HG03558 (cell line): ENCODE data around the gene SERPINB5.
A peak's percentile ranks its signal among the peaks of the same experiment; 100 is the strongest.
"Not testable (repeated sequence)": the region's sequence is repeated elsewhere in the genome, so short reads cannot be mapped to it uniquely, and the experiment has no call there.

Experiments
- ATAC-seq: cut with Tn5 transposase; IDR thresholded peaks from one replicate; pipeline ENCODE4 v1.9.1; 2021; ENCODE audit warnings: moderate number of reproducible peaks; ENCODE audit not compliant: unreplicated experiment; ENCODE audit errors: extremely low read depth

SERPINB5 gene

GRCh38 chr18:63476668-63477067, at the start of gene SERPINB5:
SERPINB5 (plus strand) TSS chr18:63476958; CDS start chr18:63484429, 7,471 bp downstream.
- ATAC-seq, result no peak

GRCh38 chr18:63427558-63427957, 49.2 kb upstream of the SERPINB5 start:
- no peak for ATAC-seq

GRCh38 chr18:63430526-63430925, 46.2 kb upstream of the SERPINB5 start:
- no peak for ATAC-seq

GRCh38 chr18:63431180-63431579, 45.6 kb upstream of the SERPINB5 start:
- ATAC-seq, result no peak

GRCh38 chr18:63433334-63433866, 43.4 kb upstream of the SERPINB5 start:
- no peak for ATAC-seq

GRCh38 chr18:63438181-63438580, 38.6 kb upstream of the SERPINB5 start:
- ATAC-seq, result no peak

- peak; percentile 44 for ATAC-seq
Observed at GRCh38 chr18:63439334-63439733, 37.4 kb upstream of the SERPINB5 start.

GRCh38 chr18:63440219-63440618, 36.5 kb upstream of the SERPINB5 start:
- ATAC-seq, result no peak

- no peak for ATAC-seq
Observed at GRCh38 chr18:63440881-63441280, 35.9 kb upstream of the SERPINB5 start.

- no peak for ATAC-seq
Observed at GRCh38 chr18:63443829-63444228, 32.9 kb upstream of the SERPINB5 start.

- no peak for ATAC-seq
Observed at GRCh38 chr18:63444580-63444979, 32.2 kb upstream of the SERPINB5 start.

- ATAC-seq, result no peak
Observed at GRCh38 chr18:63445037-63445436, 31.7 kb upstream of the SERPINB5 start.

GRCh38 chr18:63446266-63446665, 30.5 kb upstream of the SERPINB5 start:
- no peak for ATAC-seq

GRCh38 chr18:63447066-63447465, 29.7 kb upstream of the SERPINB5 start:
- no peak for ATAC-seq

GRCh38 chr18:63449426-63449825, 27.3 kb upstream of the SERPINB5 start:
- ATAC-seq, result no peak

GRCh38 chr18:63451799-63452660, 24.7 kb upstream of the SERPINB5 start:
- no peak for ATAC-seq

- not testable (repeated sequence) for ATAC-seq
Observed at GRCh38 chr18:63452751-63453150, 24.0 kb upstream of the SERPINB5 start.

GRCh38 chr18:63454497-63454896, 22.3 kb upstream of the SERPINB5 start:
- ATAC-seq, result no peak

GRCh38 chr18:63457977-63458376, 18.8 kb upstream of the SERPINB5 start:
- ATAC-seq, result no peak

- no peak for ATAC-seq
Observed at GRCh38 chr18:63460414-63460813, 16.3 kb upstream of the SERPINB5 start.

GRCh38 chr18:63464434-63464833, 12.3 kb upstream of the SERPINB5 start:
- ATAC-seq, result no peak

- no peak for ATAC-seq
Observed at GRCh38 chr18:63465059-63465458, 11.7 kb upstream of the SERPINB5 start.
